ENCODE measurements around the gene DCAF15.
"Not testable (repeated sequence)": the region's sequence is repeated elsewhere in the genome, so short reads cannot be mapped to it uniquely, and the experiment has no call there.

DCAF15 gene

DNA sequence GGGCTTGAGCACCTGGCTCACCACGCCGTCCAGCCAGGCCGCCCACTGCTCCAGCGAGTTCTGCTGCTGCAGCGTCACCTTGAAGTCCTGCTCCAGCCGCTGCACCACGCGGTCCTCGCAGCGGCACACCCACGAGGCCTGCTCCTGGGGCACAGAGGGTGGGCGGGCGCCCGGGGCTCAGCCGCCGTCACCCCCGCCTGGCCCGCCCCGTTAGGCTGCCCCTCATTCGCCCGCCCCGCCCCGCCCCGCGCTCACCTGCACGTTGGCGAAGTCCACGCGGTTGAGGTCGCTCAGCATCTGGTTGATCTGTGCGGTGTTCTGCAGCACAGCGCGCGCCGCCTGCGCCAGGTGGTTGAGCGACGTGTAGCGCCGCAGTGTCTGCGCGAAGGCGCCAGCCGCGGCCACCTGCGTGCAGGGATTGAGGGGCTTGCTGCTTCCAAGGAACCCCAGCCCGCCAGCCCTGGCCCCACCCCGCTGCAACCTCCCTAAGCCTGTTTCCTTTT is 11.3 kb downstream of the DCAF15 start:
- no peak for DNase-seq (ENCODE audit: low read depth)
- no peak overlapping the region for H3K4me3 ChIP-seq (ENCODE audit: low read length)
- TF ChIP-seq, protein P1, sequence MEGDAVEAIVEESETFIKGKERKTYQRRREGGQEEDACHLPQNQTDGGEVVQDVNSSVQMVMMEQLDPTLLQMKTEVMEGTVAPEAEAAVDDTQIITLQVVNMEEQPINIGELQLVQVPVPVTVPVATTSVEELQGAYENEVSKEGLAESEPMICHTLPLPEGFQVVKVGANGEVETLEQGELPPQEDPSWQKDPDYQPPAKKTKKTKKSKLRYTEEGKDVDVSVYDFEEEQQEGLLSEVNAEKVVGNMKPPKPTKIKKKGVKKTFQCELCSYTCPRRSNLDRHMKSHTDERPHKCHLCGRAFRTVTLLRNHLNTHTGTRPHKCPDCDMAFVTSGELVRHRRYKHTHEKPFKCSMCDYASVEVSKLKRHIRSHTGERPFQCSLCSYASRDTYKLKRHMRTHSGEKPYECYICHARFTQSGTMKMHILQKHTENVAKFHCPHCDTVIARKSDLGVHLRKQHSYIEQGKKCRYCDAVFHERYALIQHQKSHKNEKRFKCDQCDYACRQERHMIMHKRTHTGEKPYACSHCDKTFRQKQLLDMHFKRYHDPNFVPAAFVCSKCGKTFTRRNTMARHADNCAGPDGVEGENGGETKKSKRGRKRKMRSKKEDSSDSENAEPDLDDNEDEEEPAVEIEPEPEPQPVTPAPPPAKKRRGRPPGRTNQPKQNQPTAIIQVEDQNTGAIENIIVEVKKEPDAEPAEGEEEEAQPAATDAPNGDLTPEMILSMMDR (conservative IDR thresholded peaks at IDR 0.05; ENCODE audit: low read depth, low read length) = no peak

DNA sequence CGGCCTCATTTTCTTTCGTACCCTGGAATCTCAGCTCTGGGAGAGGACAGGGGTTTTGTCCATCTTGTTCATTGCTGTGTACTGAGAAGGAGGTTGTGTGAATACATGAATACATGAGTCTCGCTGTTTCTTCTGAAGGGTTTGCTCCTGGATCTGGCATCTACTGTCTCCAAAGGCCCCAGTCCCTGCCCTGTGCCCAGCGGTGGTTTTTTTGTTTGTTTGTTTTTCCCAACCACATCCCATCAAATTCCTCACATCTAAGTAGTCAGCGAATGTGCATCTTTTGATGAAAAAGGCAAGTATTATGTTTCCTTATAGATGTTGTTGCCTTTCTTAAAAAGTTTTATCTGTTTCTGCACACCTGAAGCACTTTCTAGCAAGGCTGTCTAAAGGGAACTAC is 12.5 kb downstream of the DCAF15 start:
- H3K4me3 ChIP-seq (ENCODE audit: low read length) = no peak overlapping the region
- no peak for DNase-seq (ENCODE audit: low read depth)
- TF ChIP-seq, protein P1 (conservative IDR thresholded peaks at IDR 0.05; ENCODE audit: low read depth, low read length) = no peak

- no peak overlapping the region for H3K4me3 ChIP-seq (ENCODE audit: low read length)
- no peak for DNase-seq (ENCODE audit: low read depth)
- TF ChIP-seq, protein P1 (conservative IDR thresholded peaks at IDR 0.05; ENCODE audit: low read depth, low read length) = no peak
Observed at GRCh38 chr19:13965377-13965896, 13.1 kb downstream of the DCAF15 start.

DNA sequence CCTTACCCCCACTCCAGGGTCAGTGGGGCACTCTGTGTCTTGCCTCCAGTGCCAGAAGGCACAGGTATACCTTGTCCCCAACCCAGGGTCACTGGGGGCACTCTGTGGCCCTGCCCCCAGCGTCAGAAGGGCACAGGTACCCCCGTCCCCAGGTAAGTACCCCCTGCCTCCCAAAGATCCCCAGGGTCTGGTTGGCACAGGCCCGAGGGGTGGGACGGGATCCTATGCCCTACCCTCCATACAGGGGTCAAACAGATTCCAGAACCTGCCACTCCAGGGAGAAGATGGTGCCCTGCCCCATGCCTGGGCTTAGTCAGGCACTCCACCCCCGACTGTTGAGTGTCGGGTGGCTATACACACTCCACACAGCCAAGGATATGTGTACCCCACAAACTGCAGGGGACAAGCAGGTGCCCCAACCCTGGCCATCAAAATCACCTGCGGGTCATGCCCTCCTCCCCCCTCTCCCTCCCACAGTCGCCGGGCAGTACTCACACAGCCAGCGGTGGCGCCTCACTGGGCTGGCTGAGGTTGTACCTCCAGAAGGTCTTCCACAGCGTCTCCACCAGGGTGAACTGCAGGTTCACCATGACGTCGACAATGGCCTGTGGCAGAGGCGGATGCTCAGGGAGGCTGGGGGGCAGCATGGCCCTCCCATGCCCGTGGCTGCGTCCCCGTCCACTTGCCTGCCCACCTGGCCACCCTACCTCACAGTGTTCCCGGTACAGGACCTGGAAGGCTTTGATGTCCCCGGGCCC is 13.8 kb downstream of the DCAF15 start:
- no peak overlapping the region for H3K4me3 ChIP-seq (ENCODE audit: low read length)
- TF ChIP-seq, protein P1 (conservative IDR thresholded peaks at IDR 0.05; ENCODE audit: low read depth, low read length) = no peak
- DNase-seq (ENCODE audit: low read depth) = no peak

GRCh38 chr19:13966684-13967128 is 14.4 kb downstream of the DCAF15 start:
- DNase-seq (ENCODE audit: low read depth) = no peak
- no peak overlapping the region for H3K4me3 ChIP-seq (ENCODE audit: low read length)
- TF ChIP-seq, protein P1 (conservative IDR thresholded peaks at IDR 0.05; ENCODE audit: low read depth, low read length) = no peak

GRCh38 chr19:13967206-13967605 is 14.9 kb downstream of the DCAF15 start:
- DNase-seq (ENCODE audit: low read depth); H3K4me3 ChIP-seq (ENCODE audit: low read length): not testable (repeated sequence)

DNA sequence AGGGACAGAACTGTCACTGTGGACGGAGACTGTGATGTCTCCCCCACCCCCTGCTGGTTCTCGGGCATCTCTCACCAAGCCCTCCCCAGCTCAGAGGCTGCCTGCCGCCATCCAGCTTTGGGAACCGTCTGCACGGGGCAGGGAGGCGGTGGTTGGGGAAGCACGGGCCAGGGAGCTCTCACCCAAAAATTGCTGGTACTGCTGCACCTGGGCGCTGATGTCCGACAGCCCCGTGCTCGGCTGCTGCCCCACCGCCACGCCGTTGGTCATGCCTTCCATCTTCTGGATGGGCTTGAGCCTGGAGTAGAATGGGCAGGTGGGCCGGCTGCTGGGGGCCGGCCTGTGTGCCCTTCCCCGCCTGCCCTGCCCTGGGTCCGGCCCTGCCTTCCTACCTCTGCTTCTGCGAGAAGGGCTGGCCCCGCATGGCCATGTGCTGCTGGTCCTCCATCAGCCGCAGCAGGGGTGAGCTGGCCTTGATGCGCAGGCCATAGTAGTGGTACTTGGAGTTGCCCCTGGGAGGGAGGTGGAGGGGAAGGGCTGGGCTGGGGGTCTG is 16.1 kb downstream of the DCAF15 start:
- no peak for DNase-seq (ENCODE audit: low read depth)
- no peak overlapping the region for H3K4me3 ChIP-seq (ENCODE audit: low read length)
- TF ChIP-seq, protein P1 (conservative IDR thresholded peaks at IDR 0.05; ENCODE audit: low read depth, low read length) = no peak

Measured in retinal pigment epithelial cell (primary cell).